HCT116 (cell line): ENCODE results near the gene MCCD1. TPM values are rescaled to one million over a fixed set of nuclear protein-coding genes. Genes with fewer than 3 reads are reported as not detected.
"Not testable (repeated sequence)": the region's sequence is repeated elsewhere in the genome, so short reads cannot be mapped to it uniquely, and the experiment has no call there.

ENCODE experiments used
- ATAC-seq: fragments of 200-7000 bp; cut with Tn5 transposase; 2 replicates; pipeline ENCODE4 v1.9.1; 2020; ENCODE audit warnings: mild to moderate bottlenecking, moderate library complexity
- BruUV-seq: library from RNA; stranded (reverse); fragments of 400-500 nt; replicated peaks from 2 replicates; lab custom pipeline; 2021; lab: Mats Ljungman, UMichigan
- CTCF ChIA-PET: fragments of 300-600 bp; sonication (Branson Sonifier 250); formaldehyde crosslinking; loops from one replicate; lab custom pipeline; 2021; ENCODE audit warnings: antibody characterized with exemption; lab: Charles Lee
- POLR2A ChIA-PET: fragments of 300-600, 350-600 bp; sonication (Branson Sonifier 250); formaldehyde crosslinking; loops from one replicate; lab custom pipeline; 2021; ENCODE audit warnings: antibody characterized with exemption; lab: Charles Lee
- RAD21 ChIA-PET, 2 experiments: fragments of 300-600 bp; sonication (Branson Sonifier 250); formaldehyde crosslinking; loops; one replicate each; lab custom pipeline; 2023; ENCODE audit warnings: low total read pairs in 2 of 2; ENCODE audit not compliant: uncharacterized antibody in 2 of 2, unreplicated experiment in 2 of 2, low non-redundant PET in 1 of 2; lab: Charles Lee
- DNase-seq: peaks from one replicate; pipeline ENCODE4 v3.0.0-alpha.2; 2010; ENCODE audit warnings: low read depth, low spot score
- H2AFZ ChIP-seq: fragments of 200-600 bp; shearing (Covaris generic), sonication (generic); 2 replicates; pipeline ENCODE4 v1.6.1; 2017; ENCODE audit warnings: low read depth, mixed run types, mixed read lengths, antibody characterized with exemption, low read length; ENCODE audit not compliant: poor library complexity, severe bottlenecking
- H3K27ac ChIP-seq: 2 replicates; pipeline ENCODE4 v1.5.1; 2012; ENCODE audit warnings: low read depth, low read length
- H3K27me3 ChIP-seq: fragments of 200-600 bp; sonication (generic); 2 replicates; pipeline ENCODE4 v1.6.1; 2016; ENCODE audit warnings: mixed run types, low read length, mixed read lengths; ENCODE audit not compliant: insufficient read depth
- H3K36me3 ChIP-seq, 2 experiments: fragments of 200-500 bp in 1 of 2; fragments of 200-600 bp in 1 of 2; sonication (Bioruptor generic) in 1 of 2; sonication (generic) in 1 of 2; 2 replicates each; pipeline versions ENCODE4 v1.5.1 to v1.6.1; 2014 to 2016; ENCODE audit warnings: low read length in 2 of 2, inconsistent platforms in 1 of 2, mixed read lengths in 1 of 2, mixed run types in 1 of 2; ENCODE audit not compliant: insufficient read depth in 2 of 2, control insufficient read depth in 1 of 2
- H3K4me1 ChIP-seq, 2 experiments: fragments of 200-600 bp in 1 of 2; sonication (generic) in 1 of 2; 2 replicates each; pipeline versions ENCODE4 v1.5.1 to v1.6.1; 2012 to 2017; ENCODE audit warnings: low read length in 2 of 2, inconsistent platforms in 1 of 2, mild to moderate bottlenecking in 1 of 2, mixed read lengths in 1 of 2, mixed run types in 1 of 2, moderate library complexity in 1 of 2; ENCODE audit not compliant: insufficient read depth in 2 of 2, control insufficient read depth in 1 of 2
- H3K4me2 ChIP-seq: fragments of 200-600 bp; sonication (generic); 2 replicates; pipeline ENCODE4 v1.6.1; 2017; ENCODE audit warnings: mixed run types, low read length, mixed read lengths
- H3K4me3 ChIP-seq, 2 experiments: fragments of 200-600 bp in 1 of 2; sonication (generic) in 1 of 2; replicated peaks in 1 of 2; 2 replicates each; pipeline ENCODE4 v1.5.1; 2011 to 2016; ENCODE audit warnings: low read length in 2 of 2, control low read depth in 1 of 2, low read depth in 1 of 2, mild to moderate bottlenecking in 1 of 2, mixed read lengths in 1 of 2, mixed run types in 1 of 2
- H3K79me2 ChIP-seq: fragments of 200-600 bp; sonication (generic); 2 replicates; pipeline ENCODE4 v1.6.1; 2017; ENCODE audit warnings: mild to moderate bottlenecking, mixed run types, low read length, moderate library complexity, mixed read lengths; ENCODE audit not compliant: insufficient read depth
- H3K9ac ChIP-seq: fragments of 200-600 bp; sonication (generic); 2 replicates; pipeline ENCODE4 v1.6.1; 2016; ENCODE audit warnings: low read length, mixed read lengths
- H3K9me2 ChIP-seq: fragments of 200-600 bp; sonication (generic), shearing (Covaris generic); 2 replicates; pipeline ENCODE4 v1.6.1; 2017; ENCODE audit warnings: mixed run types, mild to moderate bottlenecking, moderate library complexity; ENCODE audit not compliant: insufficient read depth
- H3K9me3 ChIP-seq, 2 experiments: fragments of 200-500 bp in 1 of 2; fragments of 200-600 bp in 1 of 2; sonication (Bioruptor generic) in 1 of 2; sonication (generic) in 1 of 2; 2 replicates each; pipeline ENCODE4 v1.6.1; 2014 to 2017; ENCODE audit warnings: low read length in 2 of 2, mixed read lengths in 2 of 2, inconsistent platforms in 1 of 2, low read depth in 1 of 2, mild to moderate bottlenecking in 1 of 2, mixed run types in 1 of 2, moderate library complexity in 1 of 2; ENCODE audit not compliant: control insufficient read depth in 1 of 2, insufficient read depth in 1 of 2
- H4K20me1 ChIP-seq: fragments of 200-600 bp; sonication (generic), shearing (Covaris generic); 2 replicates; pipeline ENCODE4 v1.6.1; 2017; ENCODE audit warnings: mixed run types, mild to moderate bottlenecking, moderate library complexity; ENCODE audit not compliant: insufficient read depth
- CBX3 ChIP-seq: IDR thresholded peaks from 2 replicates; pipeline ENCODE4 v1.6.1; 2012; ENCODE audit warnings: low read depth
- CTCF ChIP-seq, 3 experiments: fragments of 200-600 bp in 1 of 3; sonication (generic) in 1 of 3; IDR thresholded peaks in 2 of 3; conservative IDR thresholded peaks in 1 of 3; 2 replicates each; pipeline ENCODE4 v1.5.1; 2012 to 2017; ENCODE audit warnings: low read depth in 2 of 3, low read length in 2 of 3, antibody characterized with exemption in 1 of 3, borderline replicate concordance in 1 of 3, control low read depth in 1 of 3, mild to moderate bottlenecking in 1 of 3, mixed read lengths in 1 of 3, mixed run types in 1 of 3, moderate library complexity in 1 of 3; ENCODE audit not compliant: insufficient read depth in 1 of 3
- EGR1 ChIP-seq: IDR thresholded peaks from 2 replicates; pipeline ENCODE4 v1.6.1; 2012; ENCODE audit warnings: low read depth
- ELF1 ChIP-seq: IDR thresholded peaks from 2 replicates; pipeline ENCODE4 v1.6.1; 2012; ENCODE audit warnings: low read depth, borderline replicate concordance
- EZH2 ChIP-seq: fragments of 200-600 bp; sonication (generic); IDR thresholded peaks from 2 replicates; pipeline ENCODE4 v1.6.1; 2017; ENCODE audit warnings: antibody characterized with exemption, mixed run types
- EZH2phosphoT487 ChIP-seq: fragments of 200-600 bp; IDR thresholded peaks from 2 replicates; pipeline ENCODE4 v1.6.1; 2018; ENCODE audit warnings: antibody characterized with exemption, borderline replicate concordance
- POLR2AphosphoS5 ChIP-seq: IDR thresholded peaks from 2 replicates; pipeline ENCODE4 v1.6.1; 2011; ENCODE audit warnings: mild to moderate bottlenecking, low read depth, low read length, moderate library complexity
- REST ChIP-seq: IDR thresholded peaks from 2 replicates; pipeline ENCODE4 v1.6.1; 2012; ENCODE audit warnings: low read depth
- TCF7L2 ChIP-seq: IDR thresholded peaks from 2 replicates; pipeline ENCODE4 v1.7.0; 2011; ENCODE audit warnings: borderline replicate concordance, inconsistent platforms; ENCODE audit not compliant: insufficient read depth, insufficient read length; ENCODE audit errors: extremely low read depth
- YY1 ChIP-seq: IDR thresholded peaks from 2 replicates; pipeline ENCODE4 v1.6.1; 2011; ENCODE audit warnings: low read length, low read depth, moderate library complexity, mild to moderate bottlenecking; ENCODE audit not compliant: insufficient replicate concordance; ENCODE audit errors: extremely low read depth
- ZFX ChIP-seq: fragments of 450-650 bp; IDR thresholded peaks from 2 replicates; pipeline ENCODE4 v1.6.1; 2017
- ZNF274 ChIP-seq: fragments of 200-500 bp; sonication (Bioruptor generic); IDR thresholded peaks from 2 replicates; pipeline ENCODE4 v1.6.1; 2014; ENCODE audit warnings: mild to moderate bottlenecking, low read depth, low read length, inconsistent platforms
- intact Hi-C: fragments of 100-400 bp; cut with micrococcal nuclease; formaldehyde crosslinking; loops from 2 replicates; pipeline ENCODE4 v1.10.0; 2022
- total RNA-seq: library from RNA; stranded (reverse); gene quantifications from one replicate; pipeline ENCODE4 v1.2.1, GENCODE V29; 2021; ENCODE audit not compliant: unreplicated experiment

MCCD1 gene
- total RNA-seq, 1 experiment from 2014 or later = not detected

GRCh38 chr6:31498748-31499147, 30.0 kb upstream of the MCCD1 start (continued):
- no peak for TF ChIP-seq TCF7L2

- H3K9ac ChIP-seq, H3K36me3 ChIP-seq, RAD21 ChIA-PET, BruUV-seq, H3K27ac ChIP-seq, H2AFZ ChIP-seq, H3K9me2 ChIP-seq, H3K9me3 ChIP-seq, H3K27me3 ChIP-seq, ATAC-seq, CTCF ChIA-PET, intact Hi-C loops, DNase-seq, H4K20me1 ChIP-seq: not testable (repeated sequence)
- H3K4me3 ChIP-seq = 0 out of 4 replicates have a peak overlapping the region, but pooled peaks of 1 of the 2 experiments have one; percentile 70
- POLR2A ChIA-PET = interaction anchor here (2.2 kb wide), 1 partner anchor 42 kb away, joined by 8 read pairs; the partner anchor contains the start of gene DDX39B
- H3K4me1 ChIP-seq = peaks cover 22 to 38% of the 10 kb centered on the region in 2 experiments
- peak overlapping the region; percentile 87 for H3K4me2 ChIP-seq
- peaks cover 45% of the 10 kb centered on the region for H3K79me2 ChIP-seq
These were observed 29.1 kb upstream of the MCCD1 start for GRCh38 chr6:31499648-31500047.

- intact Hi-C loops = no loop called here
- no TSS peak for BruUV-seq
- H3K9me3 ChIP-seq = no peaks in the 10 kb centered on the region
- TF ChIP-seq POLR2AphosphoS5 (no peak), CBX3 (no peak), ZFX (no peak), EZH2 (no peak), ZNF274 (no peak), YY1 (no peak), REST (no peak), ELF1 (no peak), EGR1 (no peak), EZH2phosphoT487 (no peak), CTCF (IDR thresholded peaks at IDR 0.05 in 2 of 3, conservative IDR thresholded peaks at IDR 0.05 in 1 of 3; ENCODE audit: borderline replicate concordance in 1 of 3, insufficient read depth in 1 of 3, low read depth in 2 of 3, low read length in 2 of 3) (no peak), TCF7L2 (no peak)
These were observed 26.2 kb upstream of the MCCD1 start for GRCh38 chr6:31502586-31502985.

More at GRCh38 chr6:31502586-31502985, 26.2 kb upstream of the MCCD1 start:
- H3K9me2 ChIP-seq = no peaks in the 10 kb centered on the region
- H3K79me2 ChIP-seq = peaks cover 49% of the 10 kb centered on the region
- DNase-seq (no peak), ATAC-seq (no peak)
- peaks cover 9 to 12% of the 10 kb centered on the region in 2 experiments; a peak in 3 of 4 replicates for H3K4me1 ChIP-seq
- POLR2A ChIA-PET = interaction anchor here (0.8 kb wide), 1 partner anchor 40 kb away, joined by 3 read pairs; no protein-coding TSS in a partner anchor
- CTCF ChIA-PET = interaction anchor here (0.7 kb wide), 1 partner anchor 9 kb away, joined by 3 read pairs; no protein-coding TSS in a partner anchor
- no peak overlapping the region for H2AFZ ChIP-seq
- H3K27ac ChIP-seq = no peak overlapping the region
- no peak overlapping the region for H3K4me2 ChIP-seq
- H4K20me1 ChIP-seq = no peaks in the 10 kb centered on the region
- no peak overlapping the region for H3K4me3 ChIP-seq
- RAD21 ChIA-PET = no interaction called here
- H3K9ac ChIP-seq = no peak overlapping the region
- H3K27me3 ChIP-seq = no peaks in the 10 kb centered on the region
- peaks cover 7 to 9% of the 10 kb centered on the region in 2 experiments; a peak in 2 of 4 replicates for H3K36me3 ChIP-seq
